ENCODE data around the gene APP. TPM values are rescaled to one million over a fixed set of nuclear protein-coding genes. Genes with fewer than 3 reads are reported as not detected.

APP gene
- total RNA-seq (2022; extraction: Qiagen RNA extraction; ENCODE audit: low read depth) = 265 to 316 TPM (median 303 TPM) in 5 replicates

DNA sequence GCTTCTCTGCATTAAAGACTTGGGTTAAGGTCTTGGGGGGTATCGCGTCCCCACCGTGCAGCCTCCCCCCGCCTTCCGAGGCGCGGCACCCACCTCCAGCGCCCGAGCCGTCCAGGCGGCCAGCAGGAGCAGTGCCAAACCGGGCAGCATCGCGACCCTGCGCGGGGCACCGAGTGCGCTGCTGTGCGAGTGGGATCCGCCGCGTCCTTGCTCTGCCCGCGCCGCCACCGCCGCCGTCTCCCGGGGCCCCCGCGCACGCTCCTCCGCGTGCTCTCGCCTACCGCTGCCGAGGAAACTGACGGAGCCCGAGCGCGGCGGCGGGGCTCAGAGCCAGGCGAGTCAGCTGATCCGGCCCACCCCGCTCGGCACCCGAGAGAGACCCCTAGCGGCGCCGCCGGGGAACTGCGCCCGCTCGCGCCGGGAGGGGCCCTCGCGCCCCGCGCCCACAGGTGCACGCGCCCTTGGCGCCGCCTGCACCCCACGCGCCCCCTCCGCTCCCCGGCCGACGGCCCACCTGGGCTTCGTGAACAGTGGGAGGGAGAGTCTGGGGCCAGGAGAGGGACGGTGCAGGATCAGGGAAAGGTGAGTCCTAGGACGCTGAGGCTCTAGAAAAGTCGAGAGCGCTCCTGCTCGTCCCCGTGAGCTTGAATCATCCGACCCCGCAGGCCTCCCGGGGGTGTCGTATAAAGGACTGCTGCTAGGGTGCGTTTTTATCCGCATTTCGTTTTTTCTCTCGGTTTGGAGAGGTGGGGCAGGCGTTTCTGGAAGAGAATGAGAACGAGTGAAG is at the start of gene APP:
Gene APP (minus strand): TSS at position 300 of the 787 bp plus-strand sequence. CDS start 150 bp downstream, at position 150.

Measured in A549 treated with CpdA at 1 μM for 4 hours (cell line).